ENCODE measurements around the gene SPEN. TPM values are rescaled to one million over a fixed set of nuclear protein-coding genes. Genes with fewer than 3 reads are reported as not detected.

The SPEN gene
- total RNA-seq, 1 donor from 2014 or later, result 123 TPM

GRCh38 chr1:15808955-15809354 is 38.6 kb upstream of the SPEN start:
- no peaks in the 10 kb centered on the region for H3K4me1 Mint-ChIP-seq
- TF ChIP-seq CTCF (IDR thresholded peaks at IDR 0.05), result no peak
- H3K9me3 Mint-ChIP-seq, result no peaks in the 10 kb centered on the region
- H3K36me3 Mint-ChIP-seq (ENCODE audit: low read depth), result no peaks in the 10 kb centered on the region
- no peak overlapping the region for H3K4me3 Mint-ChIP-seq
- no peak overlapping the region for H3K27ac Mint-ChIP-seq
- ATAC-seq (ENCODE audit: low read depth) (no peak), DNase-seq (no peak)
- POLR2A ChIA-PET, result no interaction called here
- no peaks in the 10 kb centered on the region for H3K27me3 Mint-ChIP-seq
- intact Hi-C loops (cut with micrococcal nuclease), result no loop called here
- CTCF ChIA-PET, result no interaction called here

GRCh38 chr1:15810073-15810472 is 37.4 kb upstream of the SPEN start:
- no peak overlapping the region for H3K27ac Mint-ChIP-seq
- no peak for DNase-seq
- ChIA-PET CTCF (no interaction called here), POLR2A (interaction anchor here (0.5 kb wide), 1 partner anchor 236 kb away, joined by 7 read pairs; no protein-coding TSS in a partner anchor)
- no peaks in the 10 kb centered on the region for H3K4me1 Mint-ChIP-seq
- intact Hi-C loops (cut with micrococcal nuclease), result no loop called here
- H3K27me3 Mint-ChIP-seq, result no peaks in the 10 kb centered on the region
- H3K9me3 Mint-ChIP-seq, result no peaks in the 10 kb centered on the region
- H3K36me3 Mint-ChIP-seq (ENCODE audit: low read depth), result no peaks in the 10 kb centered on the region
- no peak for ATAC-seq (ENCODE audit: low read depth)
- no peak for TF ChIP-seq CTCF (IDR thresholded peaks at IDR 0.05)
- H3K4me3 Mint-ChIP-seq, result no peak overlapping the region

- Mint-ChIP-seq H3K36me3 (ENCODE audit: low read depth) (no peaks in the 10 kb centered on the region), H3K9me3 (no peaks in the 10 kb centered on the region), H3K27me3 (no peaks in the 10 kb centered on the region), H3K27ac (no peak overlapping the region), H3K4me3 (no peak overlapping the region), H3K4me1 (peaks cover 5% of the 10 kb centered on the region)
- intact Hi-C loops (cut with micrococcal nuclease), result no loop called here
- POLR2A ChIA-PET, result interaction anchor here (0.7 to 2.8 kb wide), 4 partner anchors 17 to 178 kb away, joined by 3 to 20 read pairs (median 7); no protein-coding TSS in a partner anchor
- DNase-seq (no peak), ATAC-seq (ENCODE audit: low read depth) (no peak)
- CTCF ChIA-PET, result interaction anchor here (1.1 to 4.1 kb wide), 7 partner anchors 12 to 215 kb away, joined by 3 to 18 read pairs (median 11); partner anchors contain the start of gene SPEN
- no peak for TF ChIP-seq CTCF (IDR thresholded peaks at IDR 0.05)
These were observed 30.8 kb upstream of the SPEN start for GRCh38 chr1:15816674-15817073.

GRCh38 chr1:15820478-15820877 is 27.0 kb upstream of the SPEN start:
- Mint-ChIP-seq H3K27ac (no peak overlapping the region), H3K4me3 (no peak overlapping the region), H3K9me3 (no peaks in the 10 kb centered on the region), H3K4me1 (peaks cover 6% of the 10 kb centered on the region), H3K27me3 (no peaks in the 10 kb centered on the region), H3K36me3 (ENCODE audit: low read depth) (no peaks in the 10 kb centered on the region)
- DNase-seq (no peak), ATAC-seq (ENCODE audit: low read depth) (no peak)
- CTCF ChIA-PET, result no interaction called here
- no peak for TF ChIP-seq CTCF (IDR thresholded peaks at IDR 0.05)
- intact Hi-C loops (cut with micrococcal nuclease), result no loop called here
- POLR2A ChIA-PET, result interaction anchor here (0.7 kb wide), 1 partner anchor 75 kb away, joined by 4 read pairs; no protein-coding TSS in a partner anchor

GRCh38 chr1:15825800-15826199 is 21.7 kb upstream of the SPEN start:
- ChIA-PET POLR2A (interaction anchor here (0.6 to 5.2 kb wide), 4 partner anchors 9 to 61 kb away, joined by 6 to 65 read pairs (median 6); partner anchors contain the start of gene SPEN), CTCF (interaction anchor here (0.6 kb wide), 1 partner anchor 189 kb away, joined by 3 read pairs; no protein-coding TSS in a partner anchor)
- no peak overlapping the region for H3K4me3 Mint-ChIP-seq

More at GRCh38 chr1:15825800-15826199, 21.7 kb upstream of the SPEN start:
- Mint-ChIP-seq H3K9me3 (no peaks in the 10 kb centered on the region), H3K27me3 (no peaks in the 10 kb centered on the region), H3K27ac (peak overlapping the region; percentile 54), H3K4me1 (peaks cover 42% of the 10 kb centered on the region), H3K36me3 (ENCODE audit: low read depth) (no peaks in the 10 kb centered on the region)
- DNase-seq (no peak), ATAC-seq (ENCODE audit: low read depth) (no peak)
- intact Hi-C loops (cut with micrococcal nuclease), result no loop called here
- TF ChIP-seq CTCF (IDR thresholded peaks at IDR 0.05), result no peak
